ENCODE measurements around the gene ADCY5.

The ADCY5 gene

DNA sequence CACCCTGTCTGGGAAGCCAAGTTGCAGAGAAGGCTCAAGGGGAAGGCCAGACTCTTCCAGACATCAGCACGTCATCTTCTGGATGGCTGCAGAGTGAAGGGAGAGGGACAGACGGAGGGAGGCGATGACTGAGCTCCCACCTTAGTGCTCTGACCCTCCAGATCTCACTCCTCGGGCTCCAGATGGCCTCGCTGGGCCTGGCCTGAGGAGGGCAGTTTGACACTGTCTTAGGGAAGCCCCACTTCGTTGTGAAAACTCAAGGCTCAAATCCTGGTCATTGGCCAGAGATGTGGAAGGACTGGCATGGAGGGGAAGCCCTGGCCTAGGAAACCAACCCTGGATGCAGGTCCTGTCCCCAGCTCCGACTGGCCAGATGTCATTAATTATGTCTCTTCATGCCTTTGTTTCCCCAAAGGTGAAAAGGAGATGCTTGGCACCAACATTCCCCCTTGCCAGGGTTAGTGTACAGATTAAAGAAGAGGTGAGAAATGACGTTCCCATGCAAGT is 70.4 kb downstream of the ADCY5 start:
- TF ChIP-seq ZFX (IDR thresholded peaks at IDR 0.05) = no peak
- TF ChIP-seq, protein P1, sequence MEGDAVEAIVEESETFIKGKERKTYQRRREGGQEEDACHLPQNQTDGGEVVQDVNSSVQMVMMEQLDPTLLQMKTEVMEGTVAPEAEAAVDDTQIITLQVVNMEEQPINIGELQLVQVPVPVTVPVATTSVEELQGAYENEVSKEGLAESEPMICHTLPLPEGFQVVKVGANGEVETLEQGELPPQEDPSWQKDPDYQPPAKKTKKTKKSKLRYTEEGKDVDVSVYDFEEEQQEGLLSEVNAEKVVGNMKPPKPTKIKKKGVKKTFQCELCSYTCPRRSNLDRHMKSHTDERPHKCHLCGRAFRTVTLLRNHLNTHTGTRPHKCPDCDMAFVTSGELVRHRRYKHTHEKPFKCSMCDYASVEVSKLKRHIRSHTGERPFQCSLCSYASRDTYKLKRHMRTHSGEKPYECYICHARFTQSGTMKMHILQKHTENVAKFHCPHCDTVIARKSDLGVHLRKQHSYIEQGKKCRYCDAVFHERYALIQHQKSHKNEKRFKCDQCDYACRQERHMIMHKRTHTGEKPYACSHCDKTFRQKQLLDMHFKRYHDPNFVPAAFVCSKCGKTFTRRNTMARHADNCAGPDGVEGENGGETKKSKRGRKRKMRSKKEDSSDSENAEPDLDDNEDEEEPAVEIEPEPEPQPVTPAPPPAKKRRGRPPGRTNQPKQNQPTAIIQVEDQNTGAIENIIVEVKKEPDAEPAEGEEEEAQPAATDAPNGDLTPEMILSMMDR (conservative IDR thresholded peaks at IDR 0.05) = no peak
- H3K27ac ChIP-seq = no peak overlapping the region

DNA sequence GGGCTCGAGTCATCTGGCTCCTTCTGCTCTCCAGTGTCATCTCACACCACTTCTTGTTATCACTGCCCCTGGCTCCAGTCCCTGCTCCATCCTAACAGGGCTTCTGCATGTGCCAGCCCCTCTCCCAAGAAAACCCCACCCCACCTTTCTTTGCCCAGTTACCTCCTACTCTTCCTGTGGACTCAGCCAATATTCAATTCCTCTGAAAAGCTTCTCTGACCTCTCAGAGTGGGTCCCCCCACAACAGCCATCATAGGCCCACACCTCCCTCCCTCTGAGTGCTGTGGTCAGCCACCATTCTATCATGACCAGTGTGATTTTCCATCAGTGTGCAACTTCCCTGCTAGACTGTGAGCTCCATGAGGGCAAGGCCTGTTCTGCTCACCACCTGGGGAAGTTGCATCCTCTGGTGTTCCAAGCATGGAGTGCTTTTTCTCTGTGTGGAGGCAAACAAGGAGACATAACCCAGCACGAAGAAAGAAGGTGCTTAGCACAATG is 71.6 kb downstream of the ADCY5 start:
- no peak overlapping the region for H3K27ac ChIP-seq
- TF ChIP-seq, protein P1 (conservative IDR thresholded peaks at IDR 0.05) = no peak

DNA sequence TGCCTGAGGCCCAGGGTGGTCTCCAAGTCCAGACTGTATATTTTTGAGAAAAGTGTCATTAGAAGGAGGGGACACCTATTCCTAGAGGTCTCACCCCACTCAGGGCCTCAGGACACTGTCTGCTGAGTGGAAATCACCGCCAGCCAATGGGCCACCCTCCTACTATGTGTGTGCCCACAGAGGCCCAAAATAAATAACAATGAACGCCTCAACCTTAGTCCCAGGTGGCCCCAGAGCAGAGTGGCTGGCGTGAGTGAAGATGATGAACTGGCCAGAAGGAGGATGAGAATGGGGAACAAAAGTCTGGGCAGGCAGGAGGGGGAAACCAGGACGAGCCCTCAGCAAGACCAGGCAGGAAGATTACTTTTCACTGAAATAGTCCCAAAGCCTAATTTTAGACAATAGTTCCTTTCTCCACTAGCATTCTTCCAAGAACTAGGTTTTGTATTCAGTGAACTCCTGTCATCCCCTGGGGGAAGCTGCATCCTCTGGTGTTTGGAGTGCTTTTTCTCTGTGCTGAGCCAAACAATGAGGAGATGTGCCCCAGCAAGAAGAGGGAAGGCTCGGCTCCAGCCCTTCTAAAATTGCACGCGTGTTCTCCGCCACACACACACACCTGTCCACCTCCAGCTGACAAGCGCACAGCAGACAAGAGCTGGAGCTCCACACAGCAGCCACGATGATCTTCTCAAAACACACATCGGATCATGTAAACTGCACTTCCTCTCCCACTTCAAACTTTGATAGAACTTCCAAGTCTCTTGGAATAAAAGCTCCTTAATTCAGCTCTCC is 72.2 kb downstream of the ADCY5 start:
- no peak overlapping the region for H3K27ac ChIP-seq
- TF ChIP-seq, protein P1 (conservative IDR thresholded peaks at IDR 0.05) = no peak
- TF ChIP-seq ZFX (IDR thresholded peaks at IDR 0.05) = no peak

DNA sequence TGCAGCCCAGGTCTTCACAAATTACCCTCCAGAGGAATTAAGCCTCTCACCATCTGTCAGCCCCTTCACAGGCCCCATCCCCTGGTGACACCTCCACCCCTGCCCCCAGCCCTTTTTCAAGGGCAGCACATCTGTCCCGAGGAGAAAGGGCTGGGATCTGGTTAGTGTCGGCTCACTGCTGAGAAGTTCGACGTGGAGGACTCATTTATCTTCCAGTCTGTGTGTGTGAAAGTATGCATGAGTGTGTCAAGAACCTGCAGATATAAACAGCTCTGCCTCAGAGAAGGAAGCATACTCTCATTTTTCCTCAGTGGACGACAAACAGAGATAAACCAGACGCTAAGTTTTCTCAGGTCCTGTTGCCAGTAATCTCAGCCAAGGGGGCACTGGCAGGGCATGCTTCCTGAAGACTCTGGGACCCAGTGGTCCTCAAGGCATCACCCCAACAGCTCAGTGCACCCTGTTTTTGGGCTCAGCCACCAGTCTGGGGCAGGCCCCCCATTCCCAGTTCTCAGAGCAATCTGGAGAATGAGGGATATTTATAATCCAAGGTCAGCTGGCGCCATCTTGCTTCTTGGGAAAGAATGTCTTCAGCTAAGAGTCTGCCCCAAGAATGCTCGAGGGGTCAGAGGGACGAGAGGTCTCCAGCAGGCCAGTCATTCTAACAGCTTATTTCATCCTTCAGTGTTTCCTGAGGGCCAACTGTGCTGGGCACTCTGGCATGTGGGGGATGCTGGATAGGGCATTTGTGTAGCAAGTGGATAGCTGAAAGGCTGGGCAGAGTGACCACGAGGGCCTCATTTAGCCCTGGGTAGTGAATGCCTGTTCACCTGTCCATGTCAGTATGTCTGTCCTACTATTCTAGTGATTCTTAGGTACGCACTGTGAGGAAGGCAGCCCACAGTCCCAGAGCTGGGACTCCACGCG is 73.6 kb downstream of the ADCY5 start:
- no peak overlapping the region for H3K27ac ChIP-seq
- TF ChIP-seq, protein P1 (conservative IDR thresholded peaks at IDR 0.05) = no peak
- no peak for TF ChIP-seq ZFX (IDR thresholded peaks at IDR 0.05)

DNA sequence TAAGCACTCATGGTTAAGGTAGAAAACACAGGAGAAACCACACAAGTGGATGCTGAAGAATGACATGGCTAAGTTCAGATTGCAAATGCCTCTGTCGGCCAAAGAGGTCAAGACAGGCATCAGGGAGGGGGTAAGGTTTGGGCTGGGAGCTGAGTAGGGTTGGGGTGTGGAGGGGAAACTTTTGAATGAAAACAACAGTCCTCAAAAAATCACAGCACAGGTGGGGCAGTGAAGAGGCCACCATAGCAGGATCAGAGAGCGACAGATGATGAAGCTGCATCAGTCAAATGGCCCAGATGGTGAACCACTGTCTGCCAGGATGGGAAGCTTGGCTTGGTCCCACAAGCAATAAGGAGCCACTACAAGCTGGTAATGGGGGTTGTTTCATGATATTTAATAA is 74.9 kb downstream of the ADCY5 start:
- H3K27ac ChIP-seq = no peak overlapping the region
- no peak for TF ChIP-seq ZFX (IDR thresholded peaks at IDR 0.05)
- TF ChIP-seq, protein P1 (conservative IDR thresholded peaks at IDR 0.05) = no peak

DNA sequence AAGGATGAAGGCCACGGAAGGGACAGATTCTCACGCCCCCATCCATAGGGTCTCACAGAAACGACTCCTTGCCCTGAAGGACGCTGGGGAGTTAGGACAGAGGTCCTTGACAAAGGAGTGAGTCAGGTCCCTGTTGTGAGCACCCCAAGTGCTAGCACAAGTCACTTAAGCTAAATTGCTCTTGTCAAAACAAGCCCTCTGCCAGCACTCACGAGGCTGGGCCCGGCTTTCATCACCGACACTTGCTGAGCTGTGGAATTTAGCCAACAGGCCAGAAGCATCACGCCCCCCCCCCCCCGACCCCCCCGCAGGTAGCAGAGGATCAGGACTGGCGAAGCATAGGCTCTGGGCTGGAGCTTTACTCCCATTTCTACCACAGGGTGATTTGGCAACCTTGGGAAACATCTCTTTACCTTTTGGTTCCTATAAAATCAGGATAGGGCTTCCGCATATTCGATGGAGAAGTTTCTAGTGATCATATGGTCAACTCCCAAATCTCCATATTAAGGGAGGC is 75.4 kb downstream of the ADCY5 start:
- TF ChIP-seq, protein P1 (conservative IDR thresholded peaks at IDR 0.05) = no peak
- TF ChIP-seq ZFX (IDR thresholded peaks at IDR 0.05) = no peak
- H3K27ac ChIP-seq = no peak overlapping the region
